LHCN-M2 (cell line): Measurements from ENCODE around the gene PCDHB15. TPM values are rescaled to one million over a fixed set of nuclear protein-coding genes. Genes with fewer than 3 reads are reported as not detected.
"Not testable (repeated sequence)": the region's sequence is repeated elsewhere in the genome, so short reads cannot be mapped to it uniquely, and the experiment has no call there.

ENCODE experiments used
- DNase-seq: peaks from one replicate; pipeline ENCODE4 v3.0.0-alpha.2; 2012; ENCODE audit warnings: low read depth
- polyA plus RNA-seq: library from polyadenylated mRNA; unstranded; fragments of >200 nt; gene quantifications from one replicate; pipeline ENCODE4 v1.2.1, GENCODE V29; 2012; ENCODE audit warnings: missing spikeins
- total RNA-seq: library from RNA; depleted of rRNA; stranded (reverse); fragments of >200 nt; gene quantifications from 2 replicates; pipeline ENCODE4 v1.2.3, GENCODE V29; 2014; rRNA removed

The PCDHB15 gene
- 3.8 TPM in 2 replicates for total RNA-seq
- polyA plus RNA-seq, result 2.6 TPM

GRCh38 chr5:141245250-141245717 lies at the start of gene PCDHB15:
PCDHB15 (plus strand) TSS chr5:141245395; CDS start chr5:141245579, 184 bp downstream.
- peak; percentile 37 for DNase-seq

DNA sequence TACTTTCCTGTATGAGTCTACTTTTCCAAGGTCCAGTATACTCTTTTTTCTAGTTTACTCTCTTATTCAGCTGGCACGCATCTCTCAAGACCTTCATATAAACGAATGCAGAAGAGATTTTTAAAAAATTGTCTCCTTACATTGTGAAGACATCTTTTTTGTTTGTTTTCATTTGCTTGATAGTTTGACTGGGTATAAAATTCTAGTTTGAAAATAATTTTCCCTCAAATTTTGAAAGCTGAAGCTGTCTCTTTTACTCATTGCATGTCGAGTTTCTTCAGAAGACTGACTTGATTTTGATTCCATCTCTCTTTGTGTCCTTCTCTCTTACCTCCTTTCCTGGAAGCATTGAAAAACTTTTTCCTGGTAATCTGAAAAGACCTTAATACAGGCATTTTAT lies 48.8 kb upstream of the PCDHB15 start:
- DNase-seq, result no peak

GRCh38 chr5:141199359-141200235 lies 45.6 kb upstream of the PCDHB15 start, which contains the start of gene PCDHB11:
PCDHB11 (plus strand) TSS chr5:141199627; CDS start chr5:141199775, 148 bp downstream.
- DNase-seq, result peak; percentile 33

DNA sequence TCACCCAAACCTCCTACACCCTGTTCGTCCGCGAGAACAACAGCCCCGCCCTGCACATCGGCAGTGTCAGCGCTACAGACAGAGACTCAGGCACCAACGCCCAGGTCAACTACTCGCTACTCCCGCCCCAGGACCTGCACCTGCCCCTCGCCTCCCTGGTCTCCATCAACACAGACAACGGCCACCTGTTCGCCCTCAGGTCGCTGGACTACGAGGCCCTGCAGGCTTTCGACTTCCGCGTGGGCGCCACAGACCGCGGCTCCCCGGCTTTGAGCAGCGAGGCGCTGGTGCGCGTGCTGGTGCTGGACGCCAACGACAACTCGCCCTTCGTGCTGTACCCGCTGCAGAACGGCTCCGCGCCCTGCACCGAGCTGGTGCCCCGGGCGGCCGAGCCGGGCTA lies 44.1 kb upstream of the PCDHB15 start:
- DNase-seq, result not testable (repeated sequence)

- not testable (repeated sequence) for DNase-seq
Observed at GRCh38 chr5:141201646-141202045, 43.5 kb upstream of the PCDHB15 start.

DNA sequence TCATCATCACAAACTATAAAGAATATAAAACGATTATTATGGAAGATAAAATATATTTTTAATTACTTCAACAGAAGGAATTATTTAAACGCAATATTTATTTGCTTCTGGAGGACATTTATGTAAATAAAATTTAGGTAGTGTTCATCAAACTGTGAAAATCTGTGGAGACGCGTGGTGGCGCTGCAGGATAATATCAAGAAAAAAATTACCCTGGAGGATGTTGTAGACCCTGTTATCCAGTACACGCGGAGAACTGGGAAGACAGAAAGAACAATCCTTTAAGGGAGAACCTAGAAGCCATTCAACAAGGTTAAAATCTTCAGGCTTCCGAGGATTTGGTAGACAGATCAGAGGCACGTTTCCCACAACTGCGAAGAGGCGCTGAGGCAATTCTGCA lies 36.7 kb upstream of the PCDHB15 start, which contains the start of gene PCDHB12:
PCDHB12 (plus strand) TSS at position 242 of the 400 bp plus-strand sequence. CDS start 189 bp downstream, outside the sequence.
- peak; percentile 62 for DNase-seq

DNA sequence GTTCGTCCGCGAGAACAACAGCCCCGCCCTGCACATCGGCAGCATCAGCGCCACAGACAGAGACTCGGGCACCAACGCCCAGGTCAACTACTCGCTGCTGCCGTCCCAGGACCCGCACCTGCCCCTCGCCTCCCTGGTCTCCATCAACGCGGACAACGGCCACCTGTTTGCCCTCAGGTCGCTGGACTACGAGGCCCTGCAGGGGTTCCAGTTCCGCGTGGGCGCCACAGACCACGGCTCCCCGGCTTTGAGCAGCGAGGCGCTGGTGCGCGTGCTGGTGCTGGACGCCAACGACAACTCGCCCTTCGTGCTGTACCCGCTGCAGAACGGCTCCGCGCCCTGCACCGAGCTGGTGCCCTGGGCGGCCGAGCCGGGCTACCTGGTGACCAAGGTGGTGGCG lies 34.9 kb upstream of the PCDHB15 start:
- DNase-seq, result not testable (repeated sequence)

DNA sequence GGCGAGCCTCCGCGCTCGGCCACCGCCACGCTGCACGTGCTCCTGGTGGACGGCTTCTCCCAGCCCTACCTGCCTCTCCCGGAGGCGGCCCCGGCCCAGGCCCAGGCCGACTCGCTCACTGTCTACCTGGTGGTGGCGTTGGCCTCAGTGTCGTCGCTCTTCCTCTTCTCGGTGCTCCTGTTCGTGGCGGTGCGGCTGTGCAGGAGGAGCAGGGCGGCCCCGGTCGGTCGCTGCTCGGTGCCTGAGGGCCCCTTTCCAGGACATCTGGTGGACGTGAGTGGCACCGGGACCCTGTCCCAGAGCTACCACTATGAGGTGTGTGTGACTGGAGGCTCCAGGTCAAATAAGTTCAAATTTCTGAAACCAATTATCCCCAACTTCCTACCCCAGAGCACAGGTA lies 34.3 kb upstream of the PCDHB15 start:
- DNase-seq, result not testable (repeated sequence)

DNA sequence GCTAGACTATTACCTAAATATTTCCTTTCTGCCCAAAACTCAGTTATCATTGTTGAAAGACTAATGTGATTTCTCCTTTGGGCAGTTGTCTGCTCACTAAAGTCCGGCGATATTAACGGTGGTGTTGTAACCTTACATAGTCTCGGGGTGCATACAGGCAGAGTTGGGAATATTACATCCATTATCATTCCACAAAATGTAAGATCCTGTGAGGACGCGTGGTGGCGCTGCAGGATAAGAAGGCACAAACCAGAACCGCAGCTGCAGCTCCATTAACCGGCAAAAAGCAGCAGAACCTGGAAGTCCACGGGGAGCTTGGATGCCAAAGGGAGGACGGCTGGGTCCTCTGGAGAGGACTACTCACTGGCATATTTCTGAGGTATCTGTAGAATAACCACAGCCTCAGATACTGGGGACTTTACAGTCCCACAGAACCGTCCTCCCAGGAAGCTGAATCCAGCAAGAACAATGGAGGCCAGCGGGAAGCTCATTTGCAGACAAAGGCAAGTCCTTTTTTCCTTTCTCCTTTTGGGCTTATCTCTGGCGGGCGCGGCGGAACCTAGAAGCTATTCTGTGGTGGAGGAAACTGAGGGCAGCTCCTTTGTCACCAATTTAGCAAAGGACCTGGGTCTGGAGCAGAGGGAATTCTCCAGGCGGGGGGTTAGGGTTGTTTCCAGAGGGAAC lies 31.4 kb upstream of the PCDHB15 start, which contains the start of gene PCDHB13:
PCDHB13 (plus strand) TSS at position 264 of the 684 bp plus-strand sequence; CDS start at position 469, 205 bp downstream.
- peak; percentile 75 for DNase-seq

- not testable (repeated sequence) for DNase-seq
Observed at GRCh38 chr5:141214583-141214982, 30.6 kb upstream of the PCDHB15 start.

DNA sequence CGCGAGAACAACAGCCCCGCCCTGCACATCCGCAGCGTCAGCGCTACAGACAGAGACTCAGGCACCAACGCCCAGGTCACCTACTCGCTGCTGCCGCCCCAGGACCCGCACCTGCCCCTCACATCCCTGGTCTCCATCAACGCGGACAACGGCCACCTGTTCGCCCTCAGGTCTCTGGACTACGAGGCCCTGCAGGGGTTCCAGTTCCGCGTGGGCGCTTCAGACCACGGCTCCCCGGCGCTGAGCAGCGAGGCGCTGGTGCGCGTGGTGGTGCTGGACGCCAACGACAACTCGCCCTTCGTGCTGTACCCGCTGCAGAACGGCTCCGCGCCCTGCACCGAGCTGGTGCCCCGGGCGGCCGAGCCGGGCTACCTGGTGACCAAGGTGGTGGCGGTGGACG lies 29.7 kb upstream of the PCDHB15 start:
- not testable (repeated sequence) for DNase-seq

- DNase-seq, result not testable (repeated sequence)
Observed at GRCh38 chr5:141216035-141216434, 29.2 kb upstream of the PCDHB15 start.

DNA sequence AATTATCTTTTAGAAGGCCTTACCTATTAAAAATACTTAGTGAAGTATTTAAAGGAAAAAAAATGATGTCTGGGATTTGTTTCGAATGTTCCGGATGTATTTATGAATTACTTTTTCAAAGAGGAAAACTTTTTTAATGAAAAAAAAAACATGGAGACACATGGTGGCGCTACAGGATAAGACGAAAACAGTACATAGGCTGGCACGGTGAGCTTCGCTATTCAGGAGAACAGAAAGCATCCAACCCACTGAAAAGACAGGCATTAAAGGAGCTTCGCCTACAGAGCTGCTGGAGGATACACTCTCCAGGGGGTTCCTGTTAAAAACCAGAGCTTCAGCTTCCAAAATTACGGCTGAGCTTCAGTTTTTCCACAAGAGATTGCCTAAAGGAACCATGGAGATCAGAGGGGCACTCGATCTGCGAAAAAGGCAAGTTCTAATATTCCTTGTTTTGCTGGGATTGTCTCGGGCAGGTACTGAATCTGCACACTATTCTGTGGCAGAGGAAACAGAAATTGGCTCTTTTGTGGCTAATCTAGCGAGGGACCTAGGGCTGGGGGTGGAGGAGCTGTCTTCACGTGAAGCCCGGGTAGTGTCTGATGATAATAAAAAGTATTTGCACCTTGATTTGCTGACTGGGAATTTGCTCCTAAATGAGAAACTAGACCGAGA lies 21.9 kb upstream of the PCDHB15 start, which contains the start of gene PCDHB14:
PCDHB14 (plus strand) TSS at position 232 of the 672 bp plus-strand sequence; CDS start at position 395, 163 bp downstream.
- DNase-seq, result peak; percentile 35

DNA sequence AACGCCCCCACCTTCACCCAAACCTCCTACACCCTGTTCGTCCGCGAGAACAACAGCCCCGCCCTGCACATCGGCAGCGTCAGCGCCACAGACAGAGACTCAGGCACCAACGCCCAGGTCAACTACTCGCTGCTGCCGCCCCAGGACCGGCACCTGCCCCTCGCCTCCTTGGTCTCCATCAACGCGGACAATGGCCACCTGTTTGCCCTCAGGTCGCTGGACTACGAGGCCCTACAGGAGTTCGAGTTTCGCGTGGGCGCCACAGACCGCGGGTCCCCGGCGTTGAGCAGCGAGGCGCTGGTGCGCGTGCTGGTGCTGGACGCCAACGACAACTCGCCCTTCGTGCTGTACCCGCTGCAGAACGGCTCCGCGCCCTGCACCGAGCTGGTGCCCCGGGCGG lies 20.4 kb upstream of the PCDHB15 start:
- not testable (repeated sequence) for DNase-seq

DNA sequence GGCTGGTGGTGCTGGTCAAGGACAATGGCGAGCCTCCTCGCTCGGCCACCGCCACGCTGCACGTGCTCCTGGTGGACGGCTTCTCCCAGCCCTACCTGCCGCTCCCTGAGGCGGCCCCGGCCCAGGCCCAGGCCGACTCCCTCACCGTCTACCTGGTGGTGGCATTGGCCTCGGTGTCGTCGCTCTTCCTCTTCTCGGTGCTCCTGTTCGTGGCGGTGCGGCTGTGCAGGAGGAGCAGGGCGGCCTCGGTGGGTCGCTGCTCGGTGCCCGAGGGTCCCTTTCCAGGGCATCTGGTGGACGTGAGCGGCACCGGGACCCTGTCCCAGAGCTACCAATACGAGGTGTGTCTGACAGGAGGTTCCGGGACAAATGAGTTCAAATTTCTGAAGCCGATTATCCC lies 19.8 kb upstream of the PCDHB15 start:
- not testable (repeated sequence) for DNase-seq

GRCh38 chr5:141234109-141234667 lies 11.0 kb upstream of the PCDHB15 start:
- peak; percentile 22 for DNase-seq

- DNase-seq, result not testable (repeated sequence)
Observed at GRCh38 chr5:141235922-141236321, 9.3 kb upstream of the PCDHB15 start.

DNA sequence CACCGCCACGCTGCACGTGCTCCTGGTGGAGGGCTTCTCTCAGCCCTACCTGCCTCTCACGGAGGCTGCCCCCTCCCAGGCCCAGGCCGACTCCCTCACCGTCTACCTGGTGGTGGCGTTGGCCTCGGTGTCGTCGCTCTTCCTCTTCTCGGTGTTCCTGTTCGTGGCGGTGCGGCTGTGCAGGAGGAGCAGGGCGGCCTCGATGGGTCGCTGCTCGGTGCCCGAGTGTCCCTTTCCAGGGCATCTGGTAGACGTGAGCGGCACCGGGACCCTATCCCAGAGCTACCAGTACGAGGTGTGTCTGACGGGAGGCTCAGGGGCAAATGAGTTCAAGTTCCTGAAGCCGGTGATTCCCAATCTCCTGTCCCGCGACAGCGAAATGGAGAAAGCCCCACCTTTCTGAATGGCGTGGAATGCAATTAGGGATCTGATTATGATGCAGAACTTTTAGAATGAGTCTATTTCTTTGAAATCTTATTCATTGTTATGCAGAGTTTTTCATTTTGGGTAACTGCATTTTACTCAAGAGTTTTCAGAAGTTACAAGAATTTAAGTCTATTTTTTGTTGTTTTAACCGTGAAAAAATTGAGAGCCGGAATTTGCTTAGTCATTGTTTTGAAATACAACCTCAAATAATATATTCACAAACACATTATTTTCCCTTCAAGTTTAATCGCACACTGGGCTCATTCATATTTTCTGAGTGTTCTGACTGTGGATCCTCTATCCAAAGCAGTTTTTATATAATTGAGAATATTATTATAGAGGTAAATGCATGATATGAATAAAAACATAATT lies 8.5 kb upstream of the PCDHB15 start:
- no peak for DNase-seq

- no peak for DNase-seq
Observed at GRCh38 chr5:141241496-141241895, 3.7 kb upstream of the PCDHB15 start.

DNA sequence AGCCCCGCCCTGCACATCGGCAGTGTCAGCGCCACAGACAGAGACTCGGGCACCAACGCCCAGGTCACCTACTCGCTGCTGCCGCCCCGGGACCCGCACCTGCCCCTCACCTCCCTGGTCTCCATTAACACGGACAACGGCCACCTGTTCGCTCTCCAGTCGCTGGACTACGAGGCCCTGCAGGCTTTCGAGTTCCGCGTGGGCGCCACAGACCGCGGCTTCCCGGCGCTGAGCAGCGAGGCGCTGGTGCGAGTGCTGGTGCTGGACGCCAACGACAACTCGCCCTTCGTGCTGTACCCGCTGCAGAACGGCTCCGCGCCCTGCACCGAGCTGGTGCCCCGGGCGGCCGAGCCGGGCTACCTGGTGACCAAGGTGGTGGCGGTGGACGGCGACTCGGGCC lies 1.8 kb downstream of the PCDHB15 start:
- DNase-seq, result not testable (repeated sequence)
